Measurements from ENCODE around the gene SMIM20.
"Not testable (repeated sequence)": the region's sequence is repeated elsewhere in the genome, so short reads cannot be mapped to it uniquely, and the experiment has no call there.

DNA sequence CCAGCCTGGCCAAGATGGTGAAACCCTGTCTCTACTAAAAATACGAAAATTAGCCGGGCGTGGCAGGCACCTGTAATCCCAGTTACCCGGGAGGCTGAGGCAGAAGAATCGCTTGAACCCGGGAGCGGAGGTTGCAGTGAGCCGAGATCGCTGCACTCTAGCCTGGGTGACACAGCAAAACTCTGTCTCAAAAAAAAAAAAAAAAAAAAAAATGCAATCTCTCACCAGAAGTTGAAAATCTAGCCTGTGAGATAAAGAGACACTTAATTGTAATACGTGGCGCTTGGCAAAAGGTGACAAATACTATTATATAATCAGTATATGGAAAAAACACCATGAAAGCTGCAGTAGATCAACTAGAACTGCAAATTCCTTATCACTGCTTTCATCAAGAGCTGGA, 7.9 kb upstream of the SMIM20 start:
- TF ChIP-seq, protein P1, sequence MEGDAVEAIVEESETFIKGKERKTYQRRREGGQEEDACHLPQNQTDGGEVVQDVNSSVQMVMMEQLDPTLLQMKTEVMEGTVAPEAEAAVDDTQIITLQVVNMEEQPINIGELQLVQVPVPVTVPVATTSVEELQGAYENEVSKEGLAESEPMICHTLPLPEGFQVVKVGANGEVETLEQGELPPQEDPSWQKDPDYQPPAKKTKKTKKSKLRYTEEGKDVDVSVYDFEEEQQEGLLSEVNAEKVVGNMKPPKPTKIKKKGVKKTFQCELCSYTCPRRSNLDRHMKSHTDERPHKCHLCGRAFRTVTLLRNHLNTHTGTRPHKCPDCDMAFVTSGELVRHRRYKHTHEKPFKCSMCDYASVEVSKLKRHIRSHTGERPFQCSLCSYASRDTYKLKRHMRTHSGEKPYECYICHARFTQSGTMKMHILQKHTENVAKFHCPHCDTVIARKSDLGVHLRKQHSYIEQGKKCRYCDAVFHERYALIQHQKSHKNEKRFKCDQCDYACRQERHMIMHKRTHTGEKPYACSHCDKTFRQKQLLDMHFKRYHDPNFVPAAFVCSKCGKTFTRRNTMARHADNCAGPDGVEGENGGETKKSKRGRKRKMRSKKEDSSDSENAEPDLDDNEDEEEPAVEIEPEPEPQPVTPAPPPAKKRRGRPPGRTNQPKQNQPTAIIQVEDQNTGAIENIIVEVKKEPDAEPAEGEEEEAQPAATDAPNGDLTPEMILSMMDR (IDR thresholded peaks at IDR 0.05 in 4 of 5, conservative IDR thresholded peaks at IDR 0.05 in 1 of 5), result not testable (repeated sequence)
- not testable (repeated sequence) for TF ChIP-seq POLR2A (IDR thresholded peaks at IDR 0.05)

Measured in gastrocnemius medialis (tissue), 4 donors.